ENCODE measurements around the gene ADAMTS15.

GRCh38 chr11:130514851-130515250 is 66.4 kb downstream of the ADAMTS15 start:
- TF ChIP-seq CTCF (IDR thresholded peaks at IDR 0.05): no peak
- no peak for TF ChIP-seq POLR2A (IDR thresholded peaks at IDR 0.05)

Data from heart left ventricle (tissue), 13 donors.